Smooth muscle cell (in vitro differentiated cells): Measurements from ENCODE around the gene GSE1. TPM values are rescaled to one million over a fixed set of nuclear protein-coding genes. Genes with fewer than 3 reads are reported as not detected.

Source experiments
- DNase-seq: peaks from one replicate; lab custom pipeline; 2025; ENCODE audit not compliant: unreplicated experiment; lab: John Stamatoyannopoulos, UW
- H2AFZ ChIP-seq: fragments of 200-600 bp; sonication (generic); 2 replicates; pipeline ENCODE4 v1.6.0; 2016; ENCODE audit warnings: antibody characterized with exemption, low read depth, mild to moderate bottlenecking
- H3F3A ChIP-seq: fragments of 200-600 bp; sonication (generic); 2 replicates; pipeline ENCODE4 v1.6.0; 2017; ENCODE audit warnings: antibody characterized with exemption, low read depth
- H3K27ac ChIP-seq: fragments of 200-600 bp; sonication (generic); 2 replicates; pipeline ENCODE4 v1.5.1; 2016; ENCODE audit warnings: low read depth, mild to moderate bottlenecking
- H3K27me3 ChIP-seq: fragments of 200-600 bp; sonication (generic); 2 replicates; pipeline ENCODE4 v1.6.1; 2016; ENCODE audit warnings: low read depth, mild to moderate bottlenecking
- H3K36me3 ChIP-seq: fragments of 200-600 bp; sonication (generic); 2 replicates; pipeline ENCODE4 v1.5.1; 2016; ENCODE audit warnings: low read depth
- H3K4me1 ChIP-seq: fragments of 200-600 bp; sonication (generic); 2 replicates; pipeline ENCODE4 v1.5.1; 2016; ENCODE audit warnings: low read depth
- H3K4me2 ChIP-seq: fragments of 200-600 bp; sonication (generic); 2 replicates; pipeline ENCODE4 v1.6.0; 2016; ENCODE audit warnings: mild to moderate bottlenecking
- H3K4me3 ChIP-seq: fragments of 200-600 bp; sonication (generic); 2 replicates; pipeline ENCODE4 v1.5.1; 2016; ENCODE audit warnings: mild to moderate bottlenecking
- H3K79me2 ChIP-seq: fragments of 200-600 bp; sonication (generic); 2 replicates; pipeline ENCODE4 v1.6.0; 2016; ENCODE audit warnings: low read depth, mild to moderate bottlenecking
- H3K9ac ChIP-seq: fragments of 200-600 bp; sonication (generic); 2 replicates; pipeline ENCODE4 v1.6.0; 2016; ENCODE audit warnings: low read depth
- H3K9me3 ChIP-seq: fragments of 200-600 bp; sonication (generic); replicated peaks from 2 replicates; pipeline ENCODE4 v1.5.1; 2016; ENCODE audit warnings: low read depth
- H4K20me1 ChIP-seq: fragments of 200-600 bp; sonication (generic); 2 replicates; pipeline ENCODE4 v1.6.0; 2016; ENCODE audit warnings: low read depth
- CTCF ChIP-seq: fragments of 200-600 bp; sonication (generic); IDR thresholded peaks from 2 replicates; pipeline ENCODE4 v1.5.1; 2017; ENCODE audit warnings: borderline replicate concordance, mild to moderate bottlenecking, antibody characterized with exemption; ENCODE audit not compliant: insufficient read depth, poor library complexity, severe bottlenecking
- WGBS: methylation state at CpG from one replicate; pipeline ENCODE4 v1.1.7; 2016; ENCODE audit warnings: low lambda C conversion rate; 5-methylcytosine and 5-hydroxymethylcytosine counted together
- polyA plus RNA-seq: library from polyadenylated mRNA; unstranded; fragments of >200 nt; fragmentation: Nextera tagmentation; extraction: Ambion mirVana; gene quantifications from 2 replicates; pipeline ENCODE4 v1.2.1, GENCODE V29; 2016
- total RNA-seq: library from RNA; depleted of rRNA; stranded (reverse); fragments of >200 nt; gene quantifications from 2 replicates; pipeline ENCODE4 v1.2.3, GENCODE V29; 2014

GSE1 gene
- total and polyA plus RNA-seq, 2 experiments from 2014 or later: 13.6 to 27.7 TPM

GRCh38 chr16:85634747-85635544 is 21.8 kb downstream of the GSE1 start:
- 96% methylated on average over 24 of the region's 24 CpGs for WGBS
- no peaks in the 10 kb centered on the region for H3K36me3 ChIP-seq
- DNase-seq: no peak
- H3K27ac ChIP-seq: no peak overlapping the region
- no peaks in the 10 kb centered on the region for H3K9me3 ChIP-seq
- H4K20me1 ChIP-seq: peaks cover 100% of the 10 kb centered on the region
- no peaks in the 10 kb centered on the region for H3K4me1 ChIP-seq
- TF ChIP-seq CTCF: peak; percentile 10
- no peak overlapping the region for H3K9ac ChIP-seq
- H3F3A ChIP-seq: no peaks in the 10 kb centered on the region
- peaks cover 20% of the 10 kb centered on the region for H3K79me2 ChIP-seq
- no peak overlapping the region for H3K4me2 ChIP-seq
- no peak overlapping the region for H2AFZ ChIP-seq
- H3K27me3 ChIP-seq: no peaks in the 10 kb centered on the region
- H3K4me3 ChIP-seq: no peak overlapping the region

- Histone ChIP-seq H2AFZ (no peak overlapping the region), H4K20me1 (peaks cover 100% of the 10 kb centered on the region), H3K4me1 (no peaks in the 10 kb centered on the region), H3K36me3 (no peaks in the 10 kb centered on the region), H3K4me2 (no peak overlapping the region), H3K79me2 (peaks cover 13% of the 10 kb centered on the region), H3K27ac (no peak overlapping the region), H3F3A (no peaks in the 10 kb centered on the region), H3K9me3 (no peaks in the 10 kb centered on the region), H3K27me3 (no peaks in the 10 kb centered on the region), H3K4me3 (no peak overlapping the region), H3K9ac (no peak overlapping the region)
- WGBS: 92% methylated on average over 26 of the region's 26 CpGs
- no peak for DNase-seq
- no peak for TF ChIP-seq CTCF
These were observed 22.5 kb downstream of the GSE1 start for GRCh38 chr16:85635545-85636140.

- DNase-seq: no peak
- H3K27me3 ChIP-seq: no peaks in the 10 kb centered on the region
- H3F3A ChIP-seq: no peaks in the 10 kb centered on the region
- no peaks in the 10 kb centered on the region for H3K36me3 ChIP-seq
- H3K4me2 ChIP-seq: no peak overlapping the region
- no peak overlapping the region for H3K9ac ChIP-seq
- no peaks in the 10 kb centered on the region for H3K4me1 ChIP-seq
- no peaks in the 10 kb centered on the region for H3K9me3 ChIP-seq
- no peak overlapping the region for H3K4me3 ChIP-seq
- WGBS: 95% methylated on average over 23 of the region's 27 CpGs
- H3K79me2 ChIP-seq: peaks cover 6% of the 10 kb centered on the region
- H4K20me1 ChIP-seq: peaks cover 100% of the 10 kb centered on the region
- H3K27ac ChIP-seq: no peak overlapping the region
- TF ChIP-seq CTCF: no peak
- no peak overlapping the region for H2AFZ ChIP-seq
These were observed 23.2 kb downstream of the GSE1 start for GRCh38 chr16:85636234-85636812.
